Measurements from ENCODE around the gene VIP. TPM values are rescaled to one million over a fixed set of nuclear protein-coding genes. Genes with fewer than 3 reads are reported as not detected.
A peak's percentile ranks its signal among the peaks of the same experiment; 100 is the strongest.

The VIP gene
- total RNA-seq, 1 experiment from 2014 or later, result not detected

DNA sequence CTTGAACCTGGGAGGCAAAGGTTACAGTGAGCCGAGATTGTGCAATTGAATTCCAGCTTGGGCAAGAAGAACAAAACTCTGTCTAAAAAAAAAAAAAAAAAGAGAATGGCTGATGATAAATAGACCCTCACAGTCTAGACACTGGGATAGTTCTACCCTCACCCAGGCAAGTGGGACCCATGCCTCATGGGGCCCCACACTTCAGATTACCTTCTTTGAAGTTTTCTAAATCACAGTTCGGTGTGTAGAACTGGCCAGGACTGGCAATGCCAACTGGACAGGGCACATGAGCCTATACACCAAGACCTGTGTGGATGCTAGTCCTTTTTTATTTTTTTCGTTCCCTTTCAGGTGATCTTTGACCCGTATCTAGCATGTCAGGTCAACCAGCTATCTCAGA lies 24.3 kb upstream of the VIP start:
- no peak for ATAC-seq
- H3K27me3 Mint-ChIP-seq (ENCODE audit: low read depth), result no peaks in the 10 kb centered on the region
- TF ChIP-seq, protein P1, sequence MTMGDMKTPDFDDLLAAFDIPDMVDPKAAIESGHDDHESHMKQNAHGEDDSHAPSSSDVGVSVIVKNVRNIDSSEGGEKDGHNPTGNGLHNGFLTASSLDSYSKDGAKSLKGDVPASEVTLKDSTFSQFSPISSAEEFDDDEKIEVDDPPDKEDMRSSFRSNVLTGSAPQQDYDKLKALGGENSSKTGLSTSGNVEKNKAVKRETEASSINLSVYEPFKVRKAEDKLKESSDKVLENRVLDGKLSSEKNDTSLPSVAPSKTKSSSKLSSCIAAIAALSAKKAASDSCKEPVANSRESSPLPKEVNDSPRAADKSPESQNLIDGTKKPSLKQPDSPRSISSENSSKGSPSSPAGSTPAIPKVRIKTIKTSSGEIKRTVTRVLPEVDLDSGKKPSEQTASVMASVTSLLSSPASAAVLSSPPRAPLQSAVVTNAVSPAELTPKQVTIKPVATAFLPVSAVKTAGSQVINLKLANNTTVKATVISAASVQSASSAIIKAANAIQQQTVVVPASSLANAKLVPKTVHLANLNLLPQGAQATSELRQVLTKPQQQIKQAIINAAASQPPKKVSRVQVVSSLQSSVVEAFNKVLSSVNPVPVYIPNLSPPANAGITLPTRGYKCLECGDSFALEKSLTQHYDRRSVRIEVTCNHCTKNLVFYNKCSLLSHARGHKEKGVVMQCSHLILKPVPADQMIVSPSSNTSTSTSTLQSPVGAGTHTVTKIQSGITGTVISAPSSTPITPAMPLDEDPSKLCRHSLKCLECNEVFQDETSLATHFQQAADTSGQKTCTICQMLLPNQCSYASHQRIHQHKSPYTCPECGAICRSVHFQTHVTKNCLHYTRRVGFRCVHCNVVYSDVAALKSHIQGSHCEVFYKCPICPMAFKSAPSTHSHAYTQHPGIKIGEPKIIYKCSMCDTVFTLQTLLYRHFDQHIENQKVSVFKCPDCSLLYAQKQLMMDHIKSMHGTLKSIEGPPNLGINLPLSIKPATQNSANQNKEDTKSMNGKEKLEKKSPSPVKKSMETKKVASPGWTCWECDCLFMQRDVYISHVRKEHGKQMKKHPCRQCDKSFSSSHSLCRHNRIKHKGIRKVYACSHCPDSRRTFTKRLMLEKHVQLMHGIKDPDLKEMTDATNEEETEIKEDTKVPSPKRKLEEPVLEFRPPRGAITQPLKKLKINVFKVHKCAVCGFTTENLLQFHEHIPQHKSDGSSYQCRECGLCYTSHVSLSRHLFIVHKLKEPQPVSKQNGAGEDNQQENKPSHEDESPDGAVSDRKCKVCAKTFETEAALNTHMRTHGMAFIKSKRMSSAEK (CRISPR knock-in tag; IDR thresholded peaks at IDR 0.05; ENCODE audit: borderline replicate concordance), result no peak
- TF ChIP-seq, protein P2, sequence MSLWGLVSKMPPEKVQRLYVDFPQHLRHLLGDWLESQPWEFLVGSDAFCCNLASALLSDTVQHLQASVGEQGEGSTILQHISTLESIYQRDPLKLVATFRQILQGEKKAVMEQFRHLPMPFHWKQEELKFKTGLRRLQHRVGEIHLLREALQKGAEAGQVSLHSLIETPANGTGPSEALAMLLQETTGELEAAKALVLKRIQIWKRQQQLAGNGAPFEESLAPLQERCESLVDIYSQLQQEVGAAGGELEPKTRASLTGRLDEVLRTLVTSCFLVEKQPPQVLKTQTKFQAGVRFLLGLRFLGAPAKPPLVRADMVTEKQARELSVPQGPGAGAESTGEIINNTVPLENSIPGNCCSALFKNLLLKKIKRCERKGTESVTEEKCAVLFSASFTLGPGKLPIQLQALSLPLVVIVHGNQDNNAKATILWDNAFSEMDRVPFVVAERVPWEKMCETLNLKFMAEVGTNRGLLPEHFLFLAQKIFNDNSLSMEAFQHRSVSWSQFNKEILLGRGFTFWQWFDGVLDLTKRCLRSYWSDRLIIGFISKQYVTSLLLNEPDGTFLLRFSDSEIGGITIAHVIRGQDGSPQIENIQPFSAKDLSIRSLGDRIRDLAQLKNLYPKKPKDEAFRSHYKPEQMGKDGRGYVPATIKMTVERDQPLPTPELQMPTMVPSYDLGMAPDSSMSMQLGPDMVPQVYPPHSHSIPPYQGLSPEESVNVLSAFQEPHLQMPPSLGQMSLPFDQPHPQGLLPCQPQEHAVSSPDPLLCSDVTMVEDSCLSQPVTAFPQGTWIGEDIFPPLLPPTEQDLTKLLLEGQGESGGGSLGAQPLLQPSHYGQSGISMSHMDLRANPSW (CRISPR knock-in tag; conservative IDR thresholded peaks at IDR 0.05; ENCODE audit: low read depth), result no peak
- TF ChIP-seq IRF2 (CRISPR knock-in tag; IDR thresholded peaks at IDR 0.05; ENCODE audit: borderline replicate concordance, low read depth) (no peak), ELF4 (CRISPR knock-in tag; IDR thresholded peaks at IDR 0.05; ENCODE audit: low read depth) (no peak), FOXK1 (CRISPR knock-in tag; IDR thresholded peaks at IDR 0.05) (no peak), CBFB (CRISPR knock-in tag; IDR thresholded peaks at IDR 0.05; ENCODE audit: low read depth) (no peak)
- TF ChIP-seq, protein P3, sequence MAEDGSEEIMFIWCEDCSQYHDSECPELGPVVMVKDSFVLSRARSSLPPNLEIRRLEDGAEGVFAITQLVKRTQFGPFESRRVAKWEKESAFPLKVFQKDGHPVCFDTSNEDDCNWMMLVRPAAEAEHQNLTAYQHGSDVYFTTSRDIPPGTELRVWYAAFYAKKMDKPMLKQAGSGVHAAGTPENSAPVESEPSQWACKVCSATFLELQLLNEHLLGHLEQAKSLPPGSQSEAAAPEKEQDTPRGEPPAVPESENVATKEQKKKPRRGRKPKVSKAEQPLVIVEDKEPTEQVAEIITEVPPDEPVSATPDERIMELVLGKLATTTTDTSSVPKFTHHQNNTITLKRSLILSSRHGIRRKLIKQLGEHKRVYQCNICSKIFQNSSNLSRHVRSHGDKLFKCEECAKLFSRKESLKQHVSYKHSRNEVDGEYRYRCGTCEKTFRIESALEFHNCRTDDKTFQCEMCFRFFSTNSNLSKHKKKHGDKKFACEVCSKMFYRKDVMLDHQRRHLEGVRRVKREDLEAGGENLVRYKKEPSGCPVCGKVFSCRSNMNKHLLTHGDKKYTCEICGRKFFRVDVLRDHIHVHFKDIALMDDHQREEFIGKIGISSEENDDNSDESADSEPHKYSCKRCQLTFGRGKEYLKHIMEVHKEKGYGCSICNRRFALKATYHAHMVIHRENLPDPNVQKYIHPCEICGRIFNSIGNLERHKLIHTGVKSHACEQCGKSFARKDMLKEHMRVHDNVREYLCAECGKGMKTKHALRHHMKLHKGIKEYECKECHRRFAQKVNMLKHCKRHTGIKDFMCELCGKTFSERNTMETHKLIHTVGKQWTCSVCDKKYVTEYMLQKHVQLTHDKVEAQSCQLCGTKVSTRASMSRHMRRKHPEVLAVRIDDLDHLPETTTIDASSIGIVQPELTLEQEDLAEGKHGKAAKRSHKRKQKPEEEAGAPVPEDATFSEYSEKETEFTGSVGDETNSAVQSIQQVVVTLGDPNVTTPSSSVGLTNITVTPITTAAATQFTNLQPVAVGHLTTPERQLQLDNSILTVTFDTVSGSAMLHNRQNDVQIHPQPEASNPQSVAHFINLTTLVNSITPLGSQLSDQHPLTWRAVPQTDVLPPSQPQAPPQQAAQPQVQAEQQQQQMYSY (CRISPR knock-in tag; IDR thresholded peaks at IDR 0.05), result no peak
- TF ChIP-seq, protein P4, sequence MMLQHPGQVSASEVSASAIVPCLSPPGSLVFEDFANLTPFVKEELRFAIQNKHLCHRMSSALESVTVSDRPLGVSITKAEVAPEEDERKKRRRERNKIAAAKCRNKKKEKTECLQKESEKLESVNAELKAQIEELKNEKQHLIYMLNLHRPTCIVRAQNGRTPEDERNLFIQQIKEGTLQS (CRISPR knock-in tag; conservative IDR thresholded peaks at IDR 0.05), result no peak

DNA sequence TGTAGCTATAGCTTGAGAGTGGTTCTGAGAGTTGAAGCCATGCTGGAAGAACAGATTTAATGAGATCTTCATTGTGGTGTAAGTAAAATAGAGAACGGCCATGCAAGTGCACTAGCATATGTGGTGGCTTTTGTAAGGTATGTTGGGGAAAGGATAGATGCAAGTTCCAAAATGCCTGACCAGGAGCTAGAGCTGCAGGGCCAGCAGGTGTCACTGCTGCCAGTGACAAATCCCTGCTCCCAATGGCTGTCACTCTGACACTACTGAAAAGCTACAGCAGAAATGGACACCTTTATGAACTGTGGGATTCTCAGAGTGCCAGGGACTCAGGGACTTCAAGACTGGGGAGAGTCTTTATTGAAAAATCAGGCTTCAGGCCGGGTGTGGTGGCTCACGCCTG lies 23.1 kb upstream of the VIP start:
- H3K4me1 Mint-ChIP-seq, result peaks cover 7% of the 10 kb centered on the region
- ATAC-seq, result peak; percentile 83
- peaks cover 4% of the 10 kb centered on the region; the same call in 1 of the 2 replicates for H3K36me3 Mint-ChIP-seq
- DNase-seq (ENCODE audit: low spot score), result no peak
- ChIA-PET POLR2A (no interaction called here), CTCF (interaction anchor here (0.9 to 1.6 kb wide), 6 partner anchors 14 to 226 kb away, joined by 3 to 13 read pairs (median 4); no protein-coding TSS in a partner anchor)
- H3K9me3 Mint-ChIP-seq, result peaks cover 7% of the 10 kb centered on the region
- no peak overlapping the region for H3K4me3 Mint-ChIP-seq
- TF ChIP-seq FOXK1 (CRISPR knock-in tag; IDR thresholded peaks at IDR 0.05) (no peak), HMGA2 (CRISPR knock-in tag; IDR thresholded peaks at IDR 0.05) (no peak), NFATC4 (CRISPR knock-in tag; IDR thresholded peaks at IDR 0.05) (no peak), IRF2 (CRISPR knock-in tag; IDR thresholded peaks at IDR 0.05; ENCODE audit: borderline replicate concordance, low read depth) (no peak), NR1H2 (CRISPR knock-in tag; IDR thresholded peaks at IDR 0.05) (no peak), ZNF671 (CRISPR knock-in tag; IDR thresholded peaks at IDR 0.05) (no peak), GRHL2 (CRISPR knock-in tag; IDR thresholded peaks at IDR 0.05; ENCODE audit: insufficient replicate concordance, severe bottlenecking) (no peak)
- TF ChIP-seq, protein P3 (CRISPR knock-in tag; IDR thresholded peaks at IDR 0.05), result no peak
- H3K27me3 Mint-ChIP-seq (ENCODE audit: low read depth), result no peaks in the 10 kb centered on the region
- H3K27ac Mint-ChIP-seq, result no peak overlapping the region

More for the DNA sequence above, 24.3 kb upstream of the VIP start:
- no peak overlapping the region for H3K4me3 Mint-ChIP-seq
- DNase-seq (ENCODE audit: low spot score), result no peak
- CTCF ChIA-PET, result no interaction called here
- no peaks in the 10 kb centered on the region for H3K9me3 Mint-ChIP-seq
- H3K36me3 Mint-ChIP-seq, result no peaks in the 10 kb centered on the region
- POLR2A ChIA-PET, result no interaction called here
- H3K4me1 Mint-ChIP-seq, result peaks cover 9% of the 10 kb centered on the region
- no peak overlapping the region for H3K27ac Mint-ChIP-seq

Measured in WTC11 (cell line).